HepG2 (cell line): ENCODE results near the gene SERTAD1. TPM values are rescaled to one million over a fixed set of nuclear protein-coding genes. Genes with fewer than 3 reads are reported as not detected.

Source experiments
- ARHGAP35 ChIP-seq: sonication (generic); formaldehyde crosslinking; IDR thresholded peaks from 2 replicates; pipeline ENCODE4 v1.9.0; 2022; ENCODE audit warnings: mild to moderate bottlenecking, inconsistent platforms, moderate library complexity, missing genetic modification reagents, borderline replicate concordance
- ATF4 ChIP-seq, 2 experiments: fragments of 450-650 bp in 1 of 2; sonication (generic) in 1 of 2; formaldehyde crosslinking; IDR thresholded peaks; 2 replicates each; pipeline versions ENCODE4 v1.5.0 to v1.8.0; 2020 to 2022; ENCODE audit warnings: mild to moderate bottlenecking in 1 of 2, missing genetic modification reagents in 1 of 2
- BRD4 ChIP-seq: sonication (generic); formaldehyde crosslinking; IDR thresholded peaks from 2 replicates; pipeline ENCODE4 v1.4.0; 2020; ENCODE audit warnings: missing genetic modification reagents
- DNMT1 ChIP-seq: sonication (generic); formaldehyde crosslinking; IDR thresholded peaks from 2 replicates; pipeline ENCODE4 v1.5.1; 2020; ENCODE audit warnings: mild to moderate bottlenecking, missing genetic modification reagents
- E2F2 ChIP-seq: sonication (generic); formaldehyde crosslinking; IDR thresholded peaks from 2 replicates; pipeline ENCODE4 v1.4.0; 2020; ENCODE audit warnings: missing genetic modification reagents, borderline replicate concordance
- FOXO1 ChIP-seq: sonication (generic); formaldehyde crosslinking; IDR thresholded peaks from 2 replicates; pipeline ENCODE4 v1.4.0; 2020; ENCODE audit warnings: missing genetic modification reagents
- KMT2B ChIP-seq: IDR thresholded peaks from 2 replicates; pipeline ENCODE4 v1.6.1; 2016; ENCODE audit warnings: missing genetic modification reagents, missing compliant biosample characterization
- LCORL ChIP-seq, 2 experiments: fragments of 450-650 bp in 1 of 2; sonication (generic) in 1 of 2; formaldehyde crosslinking in 1 of 2; IDR thresholded peaks; 2 replicates each; pipeline versions ENCODE4 v1.5.0 to v1.6.1; 2017 to 2020; ENCODE audit warnings: antibody characterized with exemption in 1 of 2, missing genetic modification reagents in 1 of 2
- RORA ChIP-seq: sonication (generic); formaldehyde crosslinking; IDR thresholded peaks from 2 replicates; pipeline ENCODE4 v1.5.0; 2020; ENCODE audit warnings: mild to moderate bottlenecking, missing genetic modification reagents, moderate library complexity
- SUZ12 ChIP-seq: fragments of 150-350 bp; IDR thresholded peaks from 2 replicates; pipeline ENCODE4 v1.6.1; 2014; ENCODE audit warnings: low read depth, low read length
- TCF12 ChIP-seq, 2 experiments: fragments of 450-650 bp in 1 of 2; sonication (generic) in 1 of 2; formaldehyde crosslinking in 1 of 2; IDR thresholded peaks; 2 replicates each; pipeline versions ENCODE4 v1.6.1 to v1.8.0; 2017 to 2022; ENCODE audit warnings: antibody characterized with exemption in 1 of 2, mild to moderate bottlenecking in 1 of 2, missing genetic modification reagents in 1 of 2, moderate library complexity in 1 of 2
- THRA ChIP-seq: sonication (generic); formaldehyde crosslinking; IDR thresholded peaks from 2 replicates; pipeline ENCODE4 v1.4.0; 2020; ENCODE audit warnings: missing genetic modification reagents, borderline replicate concordance
- ZBTB8A ChIP-seq: sonication (generic); formaldehyde crosslinking; IDR thresholded peaks from 2 replicates; pipeline ENCODE4 v1.4.0; 2020; ENCODE audit warnings: mild to moderate bottlenecking, low read depth, missing genetic modification reagents, borderline replicate concordance
- ZNF329 ChIP-seq: sonication (generic); formaldehyde crosslinking; IDR thresholded peaks from 2 replicates; pipeline ENCODE4 v1.9.0; 2021; ENCODE audit warnings: low read depth, mild to moderate bottlenecking, missing genetic modification reagents
- ZNF367 ChIP-seq: sonication (generic); formaldehyde crosslinking; IDR thresholded peaks from 2 replicates; pipeline ENCODE4 v1.4.0; 2020; ENCODE audit warnings: missing genetic modification reagents, borderline replicate concordance
- ZNF451 ChIP-seq: sonication (generic); formaldehyde crosslinking; IDR thresholded peaks from 2 replicates; pipeline ENCODE4 v1.5.0; 2020; ENCODE audit warnings: mild to moderate bottlenecking, missing genetic modification reagents
- ZNF7 ChIP-seq: IDR thresholded peaks from 2 replicates; pipeline ENCODE4 v1.6.1; 2016; ENCODE audit warnings: missing biosample characterization, missing genetic modification reagents
- polyA plus RNA-seq, 8 experiments: library from polyadenylated mRNA; depleted of rRNA in 3 of 8; stranded (reverse) in 7 of 8; unstranded in 1 of 8; fragments of >200 nt; fragmentation: Illumina TruSeq in 4 of 8; extraction: Trizol in 4 of 8; gene quantifications; 2 replicates each; pipeline versions ENCODE4 v1.2.1 to v1.2.3, GENCODE V29; 2011 to 2016; ENCODE audit warnings: low read depth in 4 of 8, missing spikeins in 1 of 8, mixed read lengths in 1 of 8; ENCODE audit not compliant: insufficient read depth in 1 of 8
- total RNA-seq, 5 experiments: library from RNA; depleted of rRNA; stranded (reverse); fragments of >200 nt; fragmentation: Illumina TruSeq; extraction: Trizol; gene quantifications; 2 replicates each; pipeline ENCODE4 v1.2.3, GENCODE V29; 2016; ENCODE audit warnings: low read depth in 1 of 5
- TF ChIP-seq, protein P1 (sequence below): sonication (generic); formaldehyde crosslinking; IDR thresholded peaks from 2 replicates; pipeline ENCODE4 v1.5.1; 2020; ENCODE audit warnings: mild to moderate bottlenecking, missing genetic modification reagents, moderate library complexity
- TF ChIP-seq, protein P2 (sequence below): sonication (generic); formaldehyde crosslinking; IDR thresholded peaks from 2 replicates; pipeline ENCODE4 v1.8.0; 2022; ENCODE audit warnings: mild to moderate bottlenecking, missing genetic modification reagents

Gene SERTAD1
- total and polyA plus RNA-seq, 2 of the 13 experiments (the other 11 are each of a cell fraction or from before 2014, with no cell fraction given): 4.3 to 4.5 TPM

GRCh38 chr19:40443131-40443999 is 17.6 kb upstream of the SERTAD1 start (continued):
- TF ChIP-seq LCORL (IDR thresholded peaks at IDR 0.05) (no peak), LCORL (CRISPR knock-in tag; IDR thresholded peaks at IDR 0.05) (peak; percentile 85), RORA (CRISPR knock-in tag) (no peak), E2F2 (CRISPR knock-in tag) (no peak), ZNF367 (no peak), FOXO1 (CRISPR knock-in tag) (no peak), DNMT1 (no peak), THRA (CRISPR knock-in tag) (peak; percentile 63; the same call in 1 of the 2 replicates), ZNF7 (CRISPR knock-in tag) (no peak), KMT2B (no peak), ZNF329 (CRISPR knock-in tag) (no peak), ZNF451 (CRISPR knock-in tag) (no peak), ATF4 (CRISPR knock-in tag; IDR thresholded peaks at IDR 0.05) (no peak), ZBTB8A (CRISPR knock-in tag) (no peak), TCF12 (IDR thresholded peaks at IDR 0.05) (no peak), TCF12 (CRISPR knock-in tag; IDR thresholded peaks at IDR 0.05) (no peak), ARHGAP35 (CRISPR knock-in tag) (no peak), SUZ12 (peak; percentile 65), BRD4 (CRISPR knock-in tag) (no peak)
- TF ChIP-seq, protein P1, sequence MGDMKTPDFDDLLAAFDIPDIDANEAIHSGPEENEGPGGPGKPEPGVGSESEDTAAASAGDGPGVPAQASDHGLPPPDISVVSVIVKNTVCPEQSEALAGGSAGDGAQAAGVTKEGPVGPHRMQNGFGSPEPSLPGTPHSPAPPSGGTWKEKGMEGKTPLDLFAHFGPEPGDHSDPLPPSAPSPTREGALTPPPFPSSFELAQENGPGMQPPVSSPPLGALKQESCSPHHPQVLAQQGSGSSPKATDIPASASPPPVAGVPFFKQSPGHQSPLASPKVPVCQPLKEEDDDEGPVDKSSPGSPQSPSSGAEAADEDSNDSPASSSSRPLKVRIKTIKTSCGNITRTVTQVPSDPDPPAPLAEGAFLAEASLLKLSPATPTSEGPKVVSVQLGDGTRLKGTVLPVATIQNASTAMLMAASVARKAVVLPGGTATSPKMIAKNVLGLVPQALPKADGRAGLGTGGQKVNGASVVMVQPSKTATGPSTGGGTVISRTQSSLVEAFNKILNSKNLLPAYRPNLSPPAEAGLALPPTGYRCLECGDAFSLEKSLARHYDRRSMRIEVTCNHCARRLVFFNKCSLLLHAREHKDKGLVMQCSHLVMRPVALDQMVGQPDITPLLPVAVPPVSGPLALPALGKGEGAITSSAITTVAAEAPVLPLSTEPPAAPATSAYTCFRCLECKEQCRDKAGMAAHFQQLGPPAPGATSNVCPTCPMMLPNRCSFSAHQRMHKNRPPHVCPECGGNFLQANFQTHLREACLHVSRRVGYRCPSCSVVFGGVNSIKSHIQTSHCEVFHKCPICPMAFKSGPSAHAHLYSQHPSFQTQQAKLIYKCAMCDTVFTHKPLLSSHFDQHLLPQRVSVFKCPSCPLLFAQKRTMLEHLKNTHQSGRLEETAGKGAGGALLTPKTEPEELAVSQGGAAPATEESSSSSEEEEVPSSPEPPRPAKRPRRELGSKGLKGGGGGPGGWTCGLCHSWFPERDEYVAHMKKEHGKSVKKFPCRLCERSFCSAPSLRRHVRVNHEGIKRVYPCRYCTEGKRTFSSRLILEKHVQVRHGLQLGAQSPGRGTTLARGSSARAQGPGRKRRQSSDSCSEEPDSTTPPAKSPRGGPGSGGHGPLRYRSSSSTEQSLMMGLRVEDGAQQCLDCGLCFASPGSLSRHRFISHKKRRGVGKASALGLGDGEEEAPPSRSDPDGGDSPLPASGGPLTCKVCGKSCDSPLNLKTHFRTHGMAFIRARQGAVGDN: peak; percentile 78
- TF ChIP-seq, protein P2, sequence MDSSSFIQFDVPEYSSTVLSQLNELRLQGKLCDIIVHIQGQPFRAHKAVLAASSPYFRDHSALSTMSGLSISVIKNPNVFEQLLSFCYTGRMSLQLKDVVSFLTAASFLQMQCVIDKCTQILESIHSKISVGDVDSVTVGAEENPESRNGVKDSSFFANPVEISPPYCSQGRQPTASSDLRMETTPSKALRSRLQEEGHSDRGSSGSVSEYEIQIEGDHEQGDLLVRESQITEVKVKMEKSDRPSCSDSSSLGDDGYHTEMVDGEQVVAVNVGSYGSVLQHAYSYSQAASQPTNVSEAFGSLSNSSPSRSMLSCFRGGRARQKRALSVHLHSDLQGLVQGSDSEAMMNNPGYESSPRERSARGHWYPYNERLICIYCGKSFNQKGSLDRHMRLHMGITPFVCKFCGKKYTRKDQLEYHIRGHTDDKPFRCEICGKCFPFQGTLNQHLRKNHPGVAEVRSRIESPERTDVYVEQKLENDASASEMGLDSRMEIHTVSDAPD (CRISPR knock-in tag): no peak
